Suppressor macrophage treated with lipopolysaccharide for 1 hour (primary cell): Measurements from ENCODE around the gene NAXE.
"Not testable (repeated sequence)": the region's sequence is repeated elsewhere in the genome, so short reads cannot be mapped to it uniquely, and the experiment has no call there.

Experiments used
- DNase-seq, 3 donors: peaks; one replicate each; pipeline ENCODE4 v3.0.0-alpha.2; 2020 to 2022

The NAXE gene

GRCh38 chr1:156624814-156625435 is 33.3 kb downstream of the NAXE start:
- peak in 1 of 3 donors; percentile 25 for DNase-seq

- DNase-seq, result peak; percentile 72 to 84 (median 76)
These were observed 34.0 kb downstream of the NAXE start for GRCh38 chr1:156625436-156626078.

- DNase-seq, result no peak
These were observed 34.5 kb downstream of the NAXE start for GRCh38 chr1:156626079-156626438.

- peak; percentile 67 to 76 (median 76) for DNase-seq
These were observed 35.8 kb downstream of the NAXE start for GRCh38 chr1:156627313-156627880.

GRCh38 chr1:156629823-156630449 is 38.4 kb downstream of the NAXE start:
- no peak for DNase-seq

- not testable (repeated sequence) for DNase-seq
These were observed 39.6 kb downstream of the NAXE start for GRCh38 chr1:156631152-156631551.

GRCh38 chr1:156632355-156632754 is 40.8 kb downstream of the NAXE start:
- DNase-seq, result no peak

GRCh38 chr1:156638189-156638985 is 46.8 kb downstream of the NAXE start:
- no peak for DNase-seq

GRCh38 chr1:156639601-156640101 is 48.1 kb downstream of the NAXE start:
- DNase-seq, result no peak

- no peak for DNase-seq
These were observed 49.5 kb downstream of the NAXE start for GRCh38 chr1:156640842-156641706.

GRCh38 chr1:156641761-156642264 is 50.2 kb downstream of the NAXE start, which contains the start of gene BCAN:
Gene BCAN (plus strand): TSS chr1:156642117. CDS start chr1:156646055, 3,938 bp downstream.
- DNase-seq, result peak; percentile 41 to 78 (median 42)

- no peak for DNase-seq
These were observed 50.9 kb downstream of the NAXE start for GRCh38 chr1:156642265-156643048.

GRCh38 chr1:156643049-156643777 is 51.6 kb downstream of the NAXE start:
- no peak for DNase-seq

- peak; percentile 44 to 57 (median 46) for DNase-seq
These were observed 52.2 kb downstream of the NAXE start for GRCh38 chr1:156643778-156644092.
